Measurements from ENCODE around the gene KRT32. TPM values are rescaled to one million over a fixed set of nuclear protein-coding genes. Genes with fewer than 3 reads are reported as not detected.

KRT32 gene
- total RNA-seq, 2 experiments from 2014 or later = not detected

DNA sequence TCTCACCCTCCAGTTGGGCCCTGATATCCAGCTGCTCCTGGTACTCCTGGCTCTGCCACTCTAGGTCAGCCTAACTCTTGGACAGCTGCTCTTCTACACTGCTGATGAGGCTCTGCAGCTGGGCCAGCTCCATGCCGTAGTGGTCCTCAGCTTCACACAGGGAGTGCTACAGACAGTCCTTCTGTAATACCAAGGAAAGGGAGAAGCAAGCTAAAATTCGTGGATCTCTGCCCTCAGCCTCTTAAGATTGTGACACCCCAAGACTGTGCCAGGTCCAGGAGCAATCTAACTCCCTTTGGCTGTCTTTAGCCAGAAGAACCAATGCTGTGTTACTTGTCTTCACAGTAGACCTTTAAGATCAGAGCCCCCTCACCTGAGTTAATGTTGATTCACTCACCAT, 18.7 kb downstream of the KRT32 start:
- H3K9me3 Mint-ChIP-seq = no peaks in the 10 kb centered on the region
- H3K36me3 ChIP-seq (ENCODE audit: insufficient read depth, low read length) = no peaks in the 10 kb centered on the region
- POLR2A ChIA-PET = no interaction called here
- H3K27ac Mint-ChIP-seq = no peak overlapping the region
- intact Hi-C loops (cut with DNase I, micrococcal nuclease) = no loop called here
- no peaks in the 10 kb centered on the region for H3K4me1 ChIP-seq (ENCODE audit: insufficient read depth, low read length)
- H3K27ac ChIP-seq (ENCODE audit: low read depth in 1 of 2, low read length in 2 of 2) = no peak overlapping the region
- H3K36me3 Mint-ChIP-seq (ENCODE audit: low read depth) = no peaks in the 10 kb centered on the region
- CTCF ChIA-PET = no interaction called here
- H3K4me3 Mint-ChIP-seq = no peak overlapping the region
- ATAC-seq (ENCODE audit: poor library complexity) = no peak
- no peaks in the 10 kb centered on the region for H3K9me3 ChIP-seq (ENCODE audit: control insufficient read depth in 1 of 2, insufficient read depth in 1 of 2, low read length in 2 of 2)
- H3K27me3 ChIP-seq (ENCODE audit: control insufficient read depth in 1 of 2, insufficient read depth in 2 of 2, low read length in 2 of 2) = peaks cover 0 to 2% of the 10 kb centered on the region in 2 experiments
- H3K4me3 ChIP-seq (ENCODE audit: low read length) = no peak overlapping the region
- TF ChIP-seq, protein P1, sequence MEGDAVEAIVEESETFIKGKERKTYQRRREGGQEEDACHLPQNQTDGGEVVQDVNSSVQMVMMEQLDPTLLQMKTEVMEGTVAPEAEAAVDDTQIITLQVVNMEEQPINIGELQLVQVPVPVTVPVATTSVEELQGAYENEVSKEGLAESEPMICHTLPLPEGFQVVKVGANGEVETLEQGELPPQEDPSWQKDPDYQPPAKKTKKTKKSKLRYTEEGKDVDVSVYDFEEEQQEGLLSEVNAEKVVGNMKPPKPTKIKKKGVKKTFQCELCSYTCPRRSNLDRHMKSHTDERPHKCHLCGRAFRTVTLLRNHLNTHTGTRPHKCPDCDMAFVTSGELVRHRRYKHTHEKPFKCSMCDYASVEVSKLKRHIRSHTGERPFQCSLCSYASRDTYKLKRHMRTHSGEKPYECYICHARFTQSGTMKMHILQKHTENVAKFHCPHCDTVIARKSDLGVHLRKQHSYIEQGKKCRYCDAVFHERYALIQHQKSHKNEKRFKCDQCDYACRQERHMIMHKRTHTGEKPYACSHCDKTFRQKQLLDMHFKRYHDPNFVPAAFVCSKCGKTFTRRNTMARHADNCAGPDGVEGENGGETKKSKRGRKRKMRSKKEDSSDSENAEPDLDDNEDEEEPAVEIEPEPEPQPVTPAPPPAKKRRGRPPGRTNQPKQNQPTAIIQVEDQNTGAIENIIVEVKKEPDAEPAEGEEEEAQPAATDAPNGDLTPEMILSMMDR (IDR thresholded peaks at IDR 0.05) = no peak
- peaks cover 15% of the 10 kb centered on the region for H3K27me3 Mint-ChIP-seq
- no peak for DNase-seq
- no peaks in the 10 kb centered on the region for H3K4me1 Mint-ChIP-seq (ENCODE audit: low read depth)

- Histone ChIP-seq H3K4me1 (ENCODE audit: insufficient read depth, low read length) (no peaks in the 10 kb centered on the region), H3K27ac (ENCODE audit: low read depth in 1 of 2, low read length in 2 of 2) (no peak overlapping the region), H3K4me3 (ENCODE audit: low read length) (no peak overlapping the region), H3K27me3 (ENCODE audit: control insufficient read depth in 1 of 2, insufficient read depth in 2 of 2, low read length in 2 of 2) (peaks cover 0 to 2% of the 10 kb centered on the region in 2 experiments), H3K9me3 (ENCODE audit: control insufficient read depth in 1 of 2, insufficient read depth in 1 of 2, low read length in 2 of 2) (no peaks in the 10 kb centered on the region), H3K36me3 (ENCODE audit: insufficient read depth, low read length) (no peaks in the 10 kb centered on the region)
- Mint-ChIP-seq H3K4me3 (no peak overlapping the region), H3K9me3 (no peaks in the 10 kb centered on the region), H3K4me1 (ENCODE audit: low read depth) (no peaks in the 10 kb centered on the region), H3K36me3 (ENCODE audit: low read depth) (no peaks in the 10 kb centered on the region), H3K27ac (no peak overlapping the region), H3K27me3 (peaks cover 19% of the 10 kb centered on the region)
- ATAC-seq (ENCODE audit: poor library complexity) = no peak
- CTCF ChIA-PET = no interaction called here
- TF ChIP-seq, protein P1 (IDR thresholded peaks at IDR 0.05) = no peak
- intact Hi-C loops (cut with DNase I, micrococcal nuclease) = no loop called here
- no peak for DNase-seq
- POLR2A ChIA-PET = no interaction called here
These were observed 20.4 kb downstream of the KRT32 start for GRCh38 chr17:41446806-41447205.

DNA sequence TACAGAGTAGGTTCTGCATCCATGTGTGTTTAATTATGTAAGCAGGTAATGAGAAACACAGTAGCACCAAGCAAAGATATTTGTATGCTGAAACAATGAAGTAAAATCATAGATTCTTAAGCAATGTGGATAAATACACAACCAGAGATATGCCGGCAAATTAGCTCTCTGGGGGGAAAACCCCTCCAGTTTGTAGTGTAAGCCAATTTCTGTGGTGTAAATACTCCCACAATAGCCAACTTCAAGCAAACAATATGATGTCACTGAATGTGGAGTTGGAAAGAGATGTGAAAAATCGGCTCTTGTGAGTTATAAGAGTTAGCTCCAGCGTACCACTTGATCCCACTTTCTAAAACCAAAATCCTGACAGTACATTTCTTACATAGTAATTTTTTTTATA, 22.5 kb downstream of the KRT32 start:
- Histone ChIP-seq H3K4me1 (ENCODE audit: insufficient read depth, low read length) (no peaks in the 10 kb centered on the region), H3K27ac (ENCODE audit: low read depth in 1 of 2, low read length in 2 of 2) (no peak overlapping the region), H3K27me3 (ENCODE audit: control insufficient read depth in 1 of 2, insufficient read depth in 2 of 2, low read length in 2 of 2) (peaks cover 0 to 2% of the 10 kb centered on the region in 2 experiments), H3K4me3 (ENCODE audit: low read length) (no peak overlapping the region), H3K9me3 (ENCODE audit: control insufficient read depth in 1 of 2, insufficient read depth in 1 of 2, low read length in 2 of 2) (peaks cover 0 to 5% of the 10 kb centered on the region in 2 experiments), H3K36me3 (ENCODE audit: insufficient read depth, low read length) (no peaks in the 10 kb centered on the region)
- no peaks in the 10 kb centered on the region for H3K9me3 Mint-ChIP-seq
- ATAC-seq (ENCODE audit: poor library complexity) (no peak), DNase-seq (no peak)
- H3K4me1 Mint-ChIP-seq (ENCODE audit: low read depth) = no peaks in the 10 kb centered on the region
- no peaks in the 10 kb centered on the region for H3K36me3 Mint-ChIP-seq (ENCODE audit: low read depth)
- TF ChIP-seq, protein P1 (IDR thresholded peaks at IDR 0.05) = no peak
- intact Hi-C loops (cut with DNase I, micrococcal nuclease) = no loop called here
- ChIA-PET POLR2A (no interaction called here), CTCF (no interaction called here)
- H3K27me3 Mint-ChIP-seq = peaks cover 9% of the 10 kb centered on the region
- H3K27ac Mint-ChIP-seq = no peak overlapping the region
- no peak overlapping the region for H3K4me3 Mint-ChIP-seq
